Endothelial cell of umbilical vein (primary cell): ENCODE results near the gene SNX12. TPM values are rescaled to one million over a fixed set of nuclear protein-coding genes. Genes with fewer than 3 reads are reported as not detected.

Source experiments
- BruUV-seq: library from RNA; stranded (reverse); fragments of 400-500 nt; replicated peaks from 2 replicates; lab custom pipeline; 2021; lab: Mats Ljungman, UMichigan
- CTCF ChIA-PET: fragments of 300-600, 350-600 bp; sonication (Branson Sonifier 250); formaldehyde crosslinking; loops from one replicate; lab custom pipeline; 2021; ENCODE audit warnings: antibody characterized with exemption, inconsistent platforms; lab: Charles Lee
- POLR2A ChIA-PET: fragments of 300-600, 350-600 bp; sonication (Branson Sonifier 250); formaldehyde crosslinking; loops from one replicate; lab custom pipeline; 2021; ENCODE audit warnings: antibody characterized with exemption, inconsistent platforms; lab: Charles Lee
- DNase-seq: peaks from one replicate; pipeline ENCODE4 v3.0.0-alpha.2; 2011; ENCODE audit warnings: low read depth, low spot score
- FAIRE-seq: peaks from 2 replicates; lab custom pipeline; 2011; peaks lifted over from hg19 to GRCh38; lab: Jason Lieb, UNC
- H2AFZ ChIP-seq: 2 replicates; pipeline ENCODE4 v1.6.0; 2012; ENCODE audit warnings: low read depth, low read length, control low read depth, inconsistent platforms
- H3K27ac ChIP-seq: 2 replicates; pipeline ENCODE4 v1.5.1; 2011; ENCODE audit warnings: low read depth, mild to moderate bottlenecking, control low read depth, low read length, moderate library complexity; ENCODE audit not compliant: insufficient read depth
- H3K27me3 ChIP-seq, 2 experiments: 2 replicates each; pipeline versions ENCODE4 v1.6.0 to v1.6.1; 2011; ENCODE audit warnings: low read length in 2 of 2, mixed read lengths in 1 of 2; ENCODE audit not compliant: control insufficient read depth in 2 of 2, insufficient read depth in 2 of 2
- H3K36me3 ChIP-seq, 2 experiments: 2 replicates in 1 of 2; 3 replicates in 1 of 2; pipeline ENCODE4 v1.5.1; 2011; ENCODE audit warnings: low read length in 2 of 2, mild to moderate bottlenecking in 1 of 2, moderate library complexity in 1 of 2; ENCODE audit not compliant: control insufficient read depth in 2 of 2, insufficient read depth in 2 of 2; ENCODE audit errors: extremely low read depth in 1 of 2
- H3K4me1 ChIP-seq: 3 replicates; pipeline ENCODE4 v1.5.1; 2011; ENCODE audit warnings: mild to moderate bottlenecking, low read length; ENCODE audit not compliant: control insufficient read depth, insufficient read depth; ENCODE audit errors: extremely low read depth
- H3K4me2 ChIP-seq: 2 replicates; pipeline ENCODE4 v1.6.1; 2011; ENCODE audit warnings: low read length, control low read depth, mixed read lengths; ENCODE audit not compliant: insufficient read depth
- H3K4me3 ChIP-seq, 3 experiments: fragments of 200-600 bp in 1 of 3; sonication (generic), shearing (Covaris generic) in 1 of 3; replicated peaks in 1 of 3; 2 replicates each; pipeline ENCODE4 v1.5.1; 2011 to 2016; ENCODE audit warnings: control low read depth in 3 of 3, low read length in 3 of 3, mild to moderate bottlenecking in 2 of 3, inconsistent platforms in 1 of 3, low read depth in 1 of 3, moderate library complexity in 1 of 3; ENCODE audit not compliant: insufficient read depth in 1 of 3
- H3K79me2 ChIP-seq: 2 replicates; pipeline ENCODE4 v1.6.0; 2012; ENCODE audit warnings: low read length, inconsistent platforms; ENCODE audit not compliant: control insufficient read depth, insufficient read depth
- H3K9ac ChIP-seq: replicated peaks from 2 replicates; pipeline ENCODE3; 2011; ENCODE audit warnings: low read length, control low read depth; ENCODE audit not compliant: insufficient read depth; ENCODE audit errors: extremely low read depth
- H3K9me1 ChIP-seq: replicated peaks from 3 replicates; pipeline ENCODE4 v1.6.0; 2011; ENCODE audit warnings: mild to moderate bottlenecking, low read length; ENCODE audit not compliant: control insufficient read depth, insufficient read depth; ENCODE audit errors: extremely low read depth
- H3K9me3 ChIP-seq: replicated peaks from 2 replicates; pipeline ENCODE4 v1.5.1; 2012; ENCODE audit warnings: low read length, inconsistent platforms; ENCODE audit not compliant: control insufficient read depth, insufficient read depth
- H4K20me1 ChIP-seq: replicated peaks from 2 replicates; pipeline ENCODE3; 2011; ENCODE audit warnings: mild to moderate bottlenecking, low read length; ENCODE audit not compliant: control insufficient read depth, insufficient read depth; ENCODE audit errors: extremely low read depth
- EZH2 ChIP-seq: IDR thresholded peaks from 2 replicates; pipeline ENCODE4 v1.6.1; 2012; ENCODE audit warnings: borderline replicate concordance, low read depth, mild to moderate bottlenecking, moderate library complexity, low read length, inconsistent platforms; ENCODE audit not compliant: severe bottlenecking
- FOS ChIP-seq: IDR thresholded peaks from 2 replicates; pipeline ENCODE4 v1.6.1; 2011; ENCODE audit warnings: mild to moderate bottlenecking, low read length, moderate library complexity, borderline replicate concordance; ENCODE audit not compliant: insufficient read depth
- GATA2 ChIP-seq: IDR thresholded peaks from 2 replicates; pipeline ENCODE4 v1.7.0; 2011; ENCODE audit warnings: low read depth, mild to moderate bottlenecking, moderate library complexity, mixed read lengths, low read length; ENCODE audit not compliant: insufficient read length, insufficient read depth
- JUN ChIP-seq: IDR thresholded peaks from 2 replicates; pipeline ENCODE4 v1.6.1; 2011; ENCODE audit warnings: borderline replicate concordance, low read depth; ENCODE audit not compliant: insufficient read length, insufficient read depth
- MYC ChIP-seq: IDR thresholded peaks from one replicate; pipeline ENCODE4 v1.6.1; 2011; ENCODE audit warnings: mild to moderate bottlenecking, low read depth, low read length
- POLR2A ChIP-seq: IDR thresholded peaks from 2 replicates; pipeline ENCODE4 v1.6.1; 2012; ENCODE audit warnings: low read depth, mild to moderate bottlenecking, control low read depth, low read length
- POLR2AphosphoS5 ChIP-seq: IDR thresholded peaks from 2 replicates; pipeline ENCODE4 v1.6.1; 2012; ENCODE audit warnings: low read depth, mild to moderate bottlenecking, control low read depth, low read length, moderate library complexity; ENCODE audit not compliant: insufficient read depth
- dilution Hi-C: fragments of 300-500 bp; cut with MboI; formaldehyde crosslinking; loops from one replicate; pipeline ENCODE4 v1.15.0; 2019; ENCODE audit warnings: low sequenced_read_pairs; ENCODE audit not compliant: extremely low pct_ligation_motif_present
- intact Hi-C: fragments of 100-400 bp; cut with micrococcal nuclease; formaldehyde crosslinking; loops from one replicate; pipeline ENCODE4 v1.10.0; 2022
- polyA plus RNA-seq, 4 experiments: library from polyadenylated mRNA; depleted of rRNA in 3 of 4; stranded (reverse) in 3 of 4; unstranded in 1 of 4; fragments of >200 nt; gene quantifications; 2 replicates each; pipeline versions ENCODE4 v1.2.1 to v1.2.3, GENCODE V29; 2011 to 2012; ENCODE audit warnings: missing spikeins in 1 of 4
- total RNA-seq: library from RNA; stranded (reverse); gene quantifications from 2 replicates; pipeline ENCODE4 v1.2.3, GENCODE V29; 2021
- TF ChIP-seq, protein P1 (sequence below), 2 donors: IDR thresholded peaks; 1 replicate in 1 of 2; 2 replicates in 1 of 2; pipeline ENCODE4 v1.5.1; 2011; ENCODE audit warnings: low read length in 2 of 2, mild to moderate bottlenecking in 2 of 2, moderate library complexity in 2 of 2, control low read depth in 1 of 2, inconsistent platforms in 1 of 2, low read depth in 1 of 2; ENCODE audit not compliant: insufficient read depth in 1 of 2; ENCODE audit errors: extremely low read depth in 1 of 2
- TF ChIP-seq, protein P2 (sequence below): IDR thresholded peaks from 2 replicates; pipeline ENCODE4 v1.6.1; 2011; ENCODE audit not compliant: insufficient read depth, insufficient read length

The SNX12 gene
- total and polyA plus RNA-seq, 2 donors (not counting 3 experiments of a cell fraction or from before 2014, with no cell fraction given) = 85.4 to 90.6 TPM

DNA sequence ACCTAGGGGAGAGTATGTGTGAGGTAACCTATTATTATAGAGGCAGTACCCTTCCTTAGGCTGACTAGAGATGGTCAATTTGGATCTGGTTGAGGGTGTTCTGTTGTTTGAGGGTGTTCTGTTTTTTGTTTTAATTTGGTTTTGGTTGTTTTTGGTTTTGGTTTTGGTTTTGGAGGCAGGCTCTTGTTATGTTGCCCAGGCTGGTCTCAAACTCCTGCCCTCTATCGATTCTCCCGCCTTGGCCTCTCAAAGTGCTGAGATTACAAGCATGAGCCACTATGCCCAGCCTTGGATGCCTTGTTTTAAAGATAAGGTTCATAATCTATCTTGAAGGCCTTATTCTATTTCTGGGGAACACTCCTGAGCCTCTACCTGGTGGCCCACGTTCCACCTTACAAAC lies 37.5 kb upstream of the SNX12 start:
- Histone ChIP-seq H3K4me3 (no peak overlapping the region), H3K9ac (no peak overlapping the region), H3K36me3 (no peaks in the 10 kb centered on the region), H2AFZ (no peak overlapping the region), H3K79me2 (no peaks in the 10 kb centered on the region), H3K27ac (no peak overlapping the region), H3K27me3 (peaks cover 2 to 3% of the 10 kb centered on the region in 2 experiments), H3K4me2 (no peak overlapping the region), H4K20me1 (no peaks in the 10 kb centered on the region), H3K4me1 (no peaks in the 10 kb centered on the region), H3K9me1 (no peaks in the 10 kb centered on the region), H3K9me3 (no peaks in the 10 kb centered on the region)
- dilution Hi-C loops (no loop called here), intact Hi-C loops (no loop called here)
- no TSS peak for BruUV-seq
- no peak for DNase-seq
- FAIRE-seq = no peak
- ChIA-PET CTCF (interaction anchor here (1.9 kb wide), 1 partner anchor 13 kb away, joined by 5 read pairs; the partner anchor contains the start of gene MED12), POLR2A (no interaction called here)
- no peak for TF ChIP-seq POLR2A
- no peak for TF ChIP-seq GATA2
- TF ChIP-seq FOS = no peak
- TF ChIP-seq JUN = no peak
- TF ChIP-seq, protein P1, sequence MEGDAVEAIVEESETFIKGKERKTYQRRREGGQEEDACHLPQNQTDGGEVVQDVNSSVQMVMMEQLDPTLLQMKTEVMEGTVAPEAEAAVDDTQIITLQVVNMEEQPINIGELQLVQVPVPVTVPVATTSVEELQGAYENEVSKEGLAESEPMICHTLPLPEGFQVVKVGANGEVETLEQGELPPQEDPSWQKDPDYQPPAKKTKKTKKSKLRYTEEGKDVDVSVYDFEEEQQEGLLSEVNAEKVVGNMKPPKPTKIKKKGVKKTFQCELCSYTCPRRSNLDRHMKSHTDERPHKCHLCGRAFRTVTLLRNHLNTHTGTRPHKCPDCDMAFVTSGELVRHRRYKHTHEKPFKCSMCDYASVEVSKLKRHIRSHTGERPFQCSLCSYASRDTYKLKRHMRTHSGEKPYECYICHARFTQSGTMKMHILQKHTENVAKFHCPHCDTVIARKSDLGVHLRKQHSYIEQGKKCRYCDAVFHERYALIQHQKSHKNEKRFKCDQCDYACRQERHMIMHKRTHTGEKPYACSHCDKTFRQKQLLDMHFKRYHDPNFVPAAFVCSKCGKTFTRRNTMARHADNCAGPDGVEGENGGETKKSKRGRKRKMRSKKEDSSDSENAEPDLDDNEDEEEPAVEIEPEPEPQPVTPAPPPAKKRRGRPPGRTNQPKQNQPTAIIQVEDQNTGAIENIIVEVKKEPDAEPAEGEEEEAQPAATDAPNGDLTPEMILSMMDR (IDR thresholded peaks at IDR 0.05; ENCODE audit: extremely low read depth in 1 of 2, insufficient read depth in 1 of 2, low read depth in 1 of 2, low read length in 2 of 2) = no peak
- TF ChIP-seq MYC = no peak
- no peak for TF ChIP-seq EZH2
- no peak for TF ChIP-seq POLR2AphosphoS5
- TF ChIP-seq, protein P2, sequence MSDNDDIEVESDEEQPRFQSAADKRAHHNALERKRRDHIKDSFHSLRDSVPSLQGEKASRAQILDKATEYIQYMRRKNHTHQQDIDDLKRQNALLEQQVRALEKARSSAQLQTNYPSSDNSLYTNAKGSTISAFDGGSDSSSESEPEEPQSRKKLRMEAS = no peak
